ENCODE measurements around the gene PDIA6.
"Not testable (repeated sequence)": the region's sequence is repeated elsewhere in the genome, so short reads cannot be mapped to it uniquely, and the experiment has no call there.

Gene PDIA6

DNA sequence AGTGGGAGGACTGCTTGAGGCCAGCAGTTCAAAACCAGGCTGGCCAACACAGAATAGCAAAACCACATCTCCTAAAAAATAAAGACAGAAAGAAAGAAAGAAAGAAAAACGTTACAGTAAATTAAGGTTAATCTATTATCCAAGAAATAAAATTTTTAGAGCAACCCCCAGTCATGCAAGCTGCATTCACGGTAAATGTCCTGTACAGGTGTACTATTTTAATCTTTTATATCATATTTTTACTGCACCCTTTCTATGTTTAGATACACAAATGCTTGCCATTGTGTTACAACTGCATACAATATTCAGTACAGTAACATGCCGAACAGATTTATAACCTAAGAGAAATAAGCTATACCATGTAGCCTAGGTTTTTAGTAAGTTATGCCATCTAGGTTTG lies 6.0 kb downstream of the PDIA6 start:
- DNase-seq = no peak

DNA sequence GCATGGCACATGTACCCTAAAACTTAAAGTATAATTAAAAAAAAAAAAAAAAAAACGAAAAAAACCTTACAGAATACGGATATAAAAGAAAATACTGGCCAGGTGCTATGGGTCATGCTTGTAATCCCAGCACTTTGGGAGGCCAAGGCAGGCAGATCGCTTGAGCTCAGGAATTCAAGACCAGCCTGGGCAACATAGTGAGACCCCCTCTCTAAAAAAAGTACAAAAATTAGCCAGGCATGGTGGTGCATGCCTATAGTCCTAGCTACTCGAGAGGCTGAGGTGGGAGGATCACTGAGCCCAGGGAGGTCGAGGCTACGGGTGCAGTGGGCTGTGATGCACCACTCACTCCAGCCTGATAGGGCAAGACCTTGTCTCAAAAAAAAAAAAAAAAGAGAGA lies 6.6 kb downstream of the PDIA6 start:
- DNase-seq = not testable (repeated sequence)

DNA sequence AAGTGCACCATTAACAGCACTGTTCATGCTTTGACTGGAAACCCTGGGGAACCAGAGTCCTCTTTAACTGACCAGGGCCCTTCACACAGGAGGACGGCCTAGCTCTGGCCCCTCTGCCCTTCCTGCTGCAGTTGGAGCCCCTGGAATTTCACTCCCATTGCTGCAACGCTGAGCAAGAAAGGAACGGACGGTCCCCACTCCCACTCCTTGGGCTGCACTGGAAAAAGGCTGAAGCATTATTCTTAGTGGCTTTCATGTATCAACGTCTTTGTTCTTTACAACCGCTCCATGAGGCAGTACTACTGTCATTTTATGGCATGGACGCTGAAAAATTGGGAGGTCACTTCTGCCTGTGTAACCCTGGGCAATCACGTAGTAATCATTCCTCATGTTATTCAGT lies 9.9 kb downstream of the PDIA6 start:
- DNase-seq = no peak

DNA sequence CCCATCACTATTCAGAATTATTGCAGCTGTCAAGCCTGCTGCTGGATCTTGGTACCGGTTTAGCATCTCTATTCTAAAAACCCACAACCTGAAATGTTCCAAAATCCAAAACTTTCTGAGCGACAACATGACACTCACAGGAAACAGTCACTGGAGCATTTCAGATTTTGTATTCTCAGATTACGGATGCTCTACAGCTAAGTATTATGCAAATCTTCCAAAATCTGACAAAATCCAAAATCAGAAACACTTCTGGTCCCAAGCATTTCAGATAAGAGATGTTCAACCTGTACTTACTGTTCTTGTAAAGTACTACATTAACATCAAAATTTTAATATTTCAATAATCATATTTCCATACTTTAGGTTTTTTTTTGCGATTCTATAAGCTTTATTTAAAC lies 12.4 kb downstream of the PDIA6 start:
- no peak for DNase-seq

DNA sequence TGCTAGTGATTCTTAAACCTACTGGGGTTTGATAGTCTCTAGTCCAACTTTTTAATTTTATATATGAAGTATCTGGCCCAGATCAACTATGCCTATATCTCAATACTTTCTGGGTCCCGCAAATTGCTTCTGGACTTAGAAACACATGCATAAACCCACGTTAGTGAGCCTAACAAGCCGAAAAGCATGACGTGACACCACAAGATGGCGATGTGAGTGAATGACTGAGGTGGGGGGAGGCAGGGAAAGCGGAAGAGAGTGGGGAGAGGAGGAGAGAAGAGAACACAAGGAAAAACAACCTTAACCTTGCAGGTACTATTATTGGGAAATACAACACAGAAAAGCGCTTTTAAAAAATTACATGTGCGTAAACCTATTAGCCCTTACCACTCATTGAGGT lies 13.8 kb downstream of the PDIA6 start:
- DNase-seq = peak; percentile 23

DNA sequence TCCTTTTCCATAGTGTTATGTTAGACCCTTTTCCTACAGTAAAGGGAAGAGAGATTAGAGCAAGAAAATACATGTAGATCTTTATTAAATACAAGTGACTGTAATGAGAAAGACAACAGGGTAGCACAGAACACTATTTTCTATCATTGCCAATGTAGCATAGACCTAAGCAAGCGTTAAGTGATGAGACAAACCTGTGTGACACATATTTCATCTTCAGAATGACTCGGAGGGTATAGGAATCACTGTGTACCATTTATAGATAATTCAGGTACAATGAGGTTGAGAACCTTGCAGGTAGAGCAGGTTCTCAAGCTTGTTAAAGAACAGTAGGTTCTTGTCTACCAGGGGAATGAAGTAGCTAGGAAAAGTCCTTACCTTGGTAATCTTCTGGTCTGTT lies 15.9 kb downstream of the PDIA6 start:
- no peak for DNase-seq

DNA sequence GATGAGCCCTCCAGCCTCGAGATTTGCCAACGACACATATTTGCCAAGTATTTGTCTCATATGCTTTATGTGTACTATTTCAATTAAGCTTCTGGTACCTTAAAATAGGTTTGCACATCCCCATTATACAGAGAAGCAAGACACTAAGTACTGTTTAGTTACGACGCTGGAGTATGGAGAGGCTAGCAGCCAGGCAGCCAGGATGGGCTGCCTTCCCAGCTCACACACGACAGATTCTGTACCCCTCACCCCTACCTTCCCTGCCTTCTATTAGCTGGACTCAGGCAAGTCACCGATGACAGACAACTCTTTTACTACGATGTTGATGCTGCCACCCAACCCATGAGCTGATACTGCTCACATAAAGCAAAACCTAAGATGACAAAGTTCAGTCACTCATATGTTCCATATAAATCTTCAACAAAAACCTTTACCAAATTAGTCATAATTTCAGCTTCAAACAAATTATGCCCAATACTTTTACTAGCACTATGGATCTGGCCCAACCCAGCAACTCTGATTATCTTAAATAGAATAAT lies 17.0 kb downstream of the PDIA6 start:
- DNase-seq = no peak

DNA sequence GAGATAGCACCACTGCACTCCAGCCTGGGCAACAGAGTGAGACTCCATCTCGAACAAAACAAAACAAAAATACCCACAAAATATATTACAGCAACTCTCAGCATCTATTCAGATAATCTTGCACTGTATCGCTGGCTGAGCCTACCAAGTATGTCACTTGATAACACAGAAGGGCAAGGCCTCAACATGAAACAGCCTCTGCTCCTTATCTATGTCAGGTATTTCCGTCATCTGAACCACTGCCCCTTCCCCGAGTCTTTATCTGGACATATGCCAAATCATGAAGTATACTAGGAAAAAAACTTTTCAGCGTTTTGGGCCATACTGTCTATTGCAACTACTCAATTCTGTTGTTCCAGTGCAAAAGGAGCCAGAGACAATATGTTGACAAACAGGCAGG lies 17.7 kb downstream of the PDIA6 start:
- no peak for DNase-seq

DNA sequence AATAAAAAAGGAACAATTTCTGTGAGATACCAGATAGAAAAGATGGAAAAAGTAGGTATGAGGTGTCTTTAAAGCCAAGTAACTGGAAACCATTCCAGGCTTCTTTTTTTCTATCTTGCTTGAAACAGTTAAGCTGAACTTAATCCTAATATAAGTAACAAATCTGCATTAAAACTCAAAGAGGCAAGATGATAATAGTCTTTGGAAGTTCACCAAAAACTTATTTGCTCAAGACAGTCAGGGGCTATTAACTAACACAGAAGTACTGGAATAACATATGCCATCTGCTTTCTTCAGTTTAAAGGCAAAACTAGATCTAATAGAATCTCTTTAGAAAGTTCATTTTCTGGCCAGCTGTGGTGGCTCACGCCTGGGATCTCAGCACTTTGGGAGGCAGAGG lies 18.8 kb downstream of the PDIA6 start:
- DNase-seq = no peak

DNA sequence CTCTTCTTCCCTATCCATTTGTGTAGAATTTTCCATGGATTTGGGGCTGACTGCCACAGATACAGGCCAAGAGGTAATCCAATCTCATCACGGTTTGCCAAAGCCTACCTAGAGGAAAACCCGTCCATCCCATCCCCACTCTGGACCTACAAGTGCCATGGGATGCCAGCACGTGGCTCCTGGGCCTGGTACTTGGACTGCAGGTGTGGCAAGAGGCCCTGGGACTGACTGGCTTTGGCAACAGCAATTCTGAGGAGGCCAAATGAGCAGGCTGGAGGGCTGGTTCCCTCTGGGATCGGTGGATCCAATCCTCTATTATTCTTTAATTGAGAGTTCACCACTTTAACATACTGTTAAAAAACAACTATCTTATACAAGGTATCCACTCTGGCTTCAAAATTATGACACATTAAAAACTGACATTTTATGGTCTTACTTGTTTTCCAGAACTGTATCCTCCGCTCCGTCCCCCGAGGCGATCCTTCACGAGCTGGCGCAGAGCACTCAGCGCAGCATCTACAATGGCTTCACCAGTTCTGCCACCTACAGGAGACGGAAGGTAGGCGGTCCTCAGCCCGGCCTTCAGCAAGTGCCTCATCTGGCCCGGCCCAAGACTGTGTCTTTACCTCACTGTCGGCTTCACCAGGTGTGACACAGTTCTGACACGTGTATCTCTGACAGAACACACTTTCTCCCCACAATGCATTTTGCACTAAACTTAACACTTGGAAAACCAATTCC lies 19.8 kb downstream of the PDIA6 start:
- no peak for DNase-seq

DNA sequence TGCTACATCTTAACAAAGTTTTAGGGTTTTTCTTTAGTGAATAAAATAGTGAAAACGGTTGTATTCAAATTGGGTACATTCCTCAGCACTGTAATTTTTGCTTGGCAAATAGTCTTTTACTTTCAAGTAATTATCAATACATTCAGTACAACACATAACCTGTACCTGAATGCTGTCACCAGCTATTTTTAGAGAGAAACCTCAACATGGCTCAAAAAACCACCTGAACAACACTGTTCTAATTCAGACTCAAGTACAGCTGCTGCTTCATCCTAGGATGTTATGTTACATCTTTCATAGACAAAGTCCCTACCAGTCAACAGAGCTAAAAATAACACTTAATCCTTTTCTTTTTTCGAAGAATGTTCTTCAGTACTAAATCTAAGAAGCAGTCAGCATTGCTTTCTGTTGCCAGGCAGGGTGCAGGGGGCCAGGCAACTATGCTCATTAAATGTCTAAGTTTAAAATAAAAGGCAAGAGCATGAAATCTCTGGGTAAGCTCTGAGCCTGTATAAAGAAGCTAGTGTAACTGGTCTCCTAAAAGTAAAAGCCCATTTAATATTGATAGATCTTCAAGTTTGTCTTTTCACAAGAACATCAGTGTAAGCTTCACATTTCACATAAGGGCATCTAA lies 20.5 kb downstream of the PDIA6 start:
- no peak for DNase-seq

DNA sequence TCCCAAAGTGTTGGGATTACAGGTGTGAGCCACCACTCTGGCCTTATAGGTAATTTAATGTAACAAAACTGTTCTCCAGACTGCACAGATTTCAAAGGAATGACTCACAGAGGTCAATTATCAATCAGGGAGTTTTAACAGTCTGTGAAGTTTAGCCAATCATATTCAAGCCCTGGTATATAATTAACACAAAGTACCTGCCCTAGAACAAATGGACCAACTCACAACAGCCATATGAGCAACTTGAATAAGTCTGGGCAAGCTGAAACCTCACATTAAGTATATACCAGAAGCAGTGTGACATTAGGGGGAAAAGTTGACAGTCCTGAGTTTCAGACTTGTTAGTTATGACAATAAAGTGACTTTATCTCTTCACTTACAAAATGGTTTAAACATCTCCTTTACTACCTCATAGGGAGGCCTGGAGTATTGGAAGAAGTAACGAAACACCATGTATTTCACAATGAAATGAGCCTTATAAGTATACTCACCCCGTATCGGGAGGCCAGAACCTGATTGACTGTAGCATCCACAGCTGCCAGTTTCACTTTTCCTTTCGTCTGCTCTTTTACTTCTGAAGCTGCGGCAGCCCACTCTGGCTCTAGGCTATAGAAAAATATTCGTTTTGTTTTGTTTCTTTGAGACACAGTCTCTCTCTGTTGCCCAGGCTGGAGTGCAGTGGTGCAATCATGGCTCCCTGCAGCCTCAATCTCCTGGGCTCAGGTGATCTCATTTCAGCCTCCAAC lies 22.2 kb downstream of the PDIA6 start:
- no peak for DNase-seq

DNA sequence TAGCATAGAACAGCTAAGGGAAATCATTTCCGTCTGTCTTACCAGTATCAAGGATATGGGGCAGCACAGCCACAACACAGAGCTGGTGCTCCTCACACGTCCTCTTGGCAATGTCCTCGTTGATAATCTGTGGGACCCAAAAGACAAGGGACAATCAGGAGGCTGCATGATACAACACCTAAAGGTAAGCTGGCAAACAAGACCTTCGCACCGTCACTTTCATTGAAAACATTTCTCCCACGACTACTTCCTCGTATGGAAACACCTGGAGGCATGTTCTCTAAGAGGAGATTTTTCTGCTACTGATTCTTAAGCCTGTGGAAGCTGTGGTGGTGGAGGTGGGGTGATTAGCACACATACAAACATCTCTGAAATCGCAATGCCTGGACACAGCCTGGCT lies 23.7 kb downstream of the PDIA6 start:
- no peak for DNase-seq

DNA sequence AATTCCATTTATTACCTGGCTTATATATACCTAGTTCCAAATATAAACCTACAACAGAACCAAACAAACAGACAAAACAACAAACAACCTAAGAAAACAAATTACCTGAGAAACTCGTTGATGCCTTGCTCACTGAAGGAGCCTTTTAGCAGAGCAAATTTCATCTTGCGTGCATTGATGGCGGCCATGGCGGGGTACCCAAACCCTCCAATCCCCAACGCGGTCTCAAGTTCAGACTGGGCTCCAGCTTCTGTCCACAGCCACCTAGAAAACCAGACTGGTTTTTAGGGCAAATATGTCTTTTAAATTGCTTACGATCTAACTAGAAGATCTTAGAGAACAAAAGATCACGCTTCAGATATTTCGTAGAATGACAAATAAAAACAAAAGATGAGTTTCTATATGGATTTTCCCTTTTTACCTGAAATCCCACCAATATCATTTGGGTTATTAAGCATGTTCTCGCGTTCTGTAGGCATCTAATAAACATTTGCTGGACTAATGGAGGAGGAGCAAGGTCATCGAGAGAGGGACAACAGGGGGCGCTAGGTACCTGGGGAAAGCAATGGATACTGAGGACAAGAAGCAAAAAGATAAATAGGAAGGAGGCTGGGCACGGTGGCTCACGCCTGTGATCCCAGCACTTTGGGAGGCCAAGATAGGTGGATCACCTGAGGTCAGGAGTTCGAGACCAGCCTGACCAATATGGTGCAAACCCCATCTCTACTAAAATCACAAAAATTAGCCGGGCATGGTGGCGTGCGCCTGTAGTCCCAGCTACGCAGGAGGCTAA lies 25.2 kb downstream of the PDIA6 start:
- DNase-seq = peak; percentile 75

DNA sequence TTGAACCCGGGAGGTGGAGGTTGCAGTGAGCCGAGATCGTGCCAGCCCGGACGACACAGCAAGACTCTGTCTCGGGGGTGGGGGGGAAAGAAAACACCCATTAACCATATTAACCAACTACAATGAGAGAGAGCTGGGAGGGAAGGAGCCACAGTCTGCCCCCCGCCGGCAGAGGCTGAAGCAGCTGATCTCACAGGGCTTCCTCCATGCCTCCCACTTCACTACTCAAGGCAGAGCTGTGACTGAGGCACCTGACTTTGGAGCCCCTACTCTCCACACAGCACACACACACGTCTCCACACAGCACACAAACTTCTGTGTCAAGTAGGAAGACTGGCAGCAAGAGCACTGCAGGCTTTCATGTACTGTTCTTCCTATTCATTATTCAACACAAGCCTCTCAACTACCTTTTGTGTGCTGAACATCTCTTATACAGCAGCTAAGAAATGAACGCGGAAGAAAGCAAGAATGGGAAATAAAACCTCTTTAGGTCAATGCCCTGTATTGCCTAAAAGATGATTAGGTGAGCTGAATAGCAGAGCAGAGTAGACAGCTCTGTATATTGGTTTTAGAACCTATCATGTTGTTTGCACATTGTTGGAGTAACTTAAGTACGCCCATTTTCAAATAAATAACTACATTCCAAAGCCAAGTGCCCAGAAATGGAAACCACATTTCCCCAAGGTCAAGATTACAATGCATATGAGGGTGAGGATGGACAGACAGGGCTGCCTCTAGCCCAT lies 26.2 kb downstream of the PDIA6 start:
- DNase-seq = no peak

DNA sequence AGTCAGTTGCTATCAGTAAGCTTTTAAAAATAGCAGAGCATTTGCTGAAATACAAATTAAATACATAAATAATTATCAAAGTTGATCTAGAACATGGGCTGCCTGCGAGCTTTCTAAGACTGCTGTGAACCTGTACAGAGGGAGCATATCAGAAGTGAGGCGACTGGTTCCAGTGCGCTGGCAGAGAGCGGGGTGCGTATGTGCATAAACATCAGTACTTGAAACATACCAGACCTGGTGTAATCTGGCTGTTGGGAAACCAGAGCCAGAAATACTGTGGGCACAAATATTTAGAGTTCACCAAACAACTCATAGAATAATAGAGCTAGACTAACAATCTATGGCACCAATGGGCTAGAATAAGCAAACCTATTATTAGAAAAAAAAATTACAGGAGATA lies 27.3 kb downstream of the PDIA6 start:
- no peak for DNase-seq

DNA sequence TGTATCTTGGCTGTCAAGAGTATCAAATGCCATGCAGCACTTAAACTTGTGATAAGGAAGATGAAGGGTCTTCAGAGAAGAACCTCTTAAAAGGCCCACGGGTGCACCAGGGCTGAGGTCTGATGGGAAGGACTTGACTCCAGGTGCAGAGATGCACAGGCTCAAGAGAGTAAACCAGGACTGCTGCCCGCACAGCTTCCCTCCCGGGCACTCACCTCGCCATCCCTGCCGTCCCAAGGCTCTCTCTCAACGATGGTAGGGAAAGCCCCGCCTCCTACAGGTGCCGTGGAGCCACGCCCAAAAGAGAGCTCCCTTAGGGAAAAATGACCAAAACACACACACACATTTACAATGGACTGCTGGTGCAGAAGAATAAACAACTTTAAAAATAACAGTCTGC lies 27.9 kb downstream of the PDIA6 start:
- DNase-seq = no peak

DNA sequence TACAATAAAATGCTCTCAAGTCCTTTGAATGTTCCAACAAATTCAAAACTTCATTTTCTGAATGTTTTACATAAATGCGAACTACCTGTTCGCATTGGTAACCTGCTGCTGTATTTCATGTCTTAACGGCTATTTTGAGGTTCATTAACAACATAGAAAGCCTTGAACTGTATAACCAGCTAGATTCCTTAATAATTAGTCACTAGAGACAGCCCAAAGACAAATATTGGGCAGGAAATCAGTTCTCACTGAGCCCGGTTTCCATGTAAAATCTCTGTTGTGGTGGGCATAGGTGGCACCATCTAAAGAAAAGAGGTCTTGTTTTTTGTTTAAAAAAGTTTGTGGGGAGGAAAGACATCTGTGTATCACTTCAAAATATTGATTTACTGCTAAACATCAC lies 29.2 kb downstream of the PDIA6 start:
- DNase-seq = no peak

DNA sequence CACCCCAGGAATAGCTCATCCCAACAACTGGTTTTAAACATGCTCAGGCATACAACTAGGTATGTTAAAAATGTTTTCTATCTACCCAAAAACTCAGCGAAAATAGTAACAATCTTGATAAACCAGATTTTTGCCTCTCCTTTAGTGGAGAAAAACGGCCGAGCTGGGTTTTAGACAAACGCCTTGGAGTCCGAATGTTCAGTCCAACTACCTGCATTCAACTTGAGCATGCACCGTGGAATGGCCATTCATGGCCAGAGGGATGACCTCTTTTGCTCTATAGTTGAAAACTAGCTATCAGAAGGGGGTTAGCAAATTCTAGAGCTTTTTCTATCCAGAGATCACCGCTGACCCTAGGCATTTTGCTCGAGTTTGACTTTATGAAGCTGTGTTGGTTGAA lies 30.8 kb downstream of the PDIA6 start:
- no peak for DNase-seq

DNA sequence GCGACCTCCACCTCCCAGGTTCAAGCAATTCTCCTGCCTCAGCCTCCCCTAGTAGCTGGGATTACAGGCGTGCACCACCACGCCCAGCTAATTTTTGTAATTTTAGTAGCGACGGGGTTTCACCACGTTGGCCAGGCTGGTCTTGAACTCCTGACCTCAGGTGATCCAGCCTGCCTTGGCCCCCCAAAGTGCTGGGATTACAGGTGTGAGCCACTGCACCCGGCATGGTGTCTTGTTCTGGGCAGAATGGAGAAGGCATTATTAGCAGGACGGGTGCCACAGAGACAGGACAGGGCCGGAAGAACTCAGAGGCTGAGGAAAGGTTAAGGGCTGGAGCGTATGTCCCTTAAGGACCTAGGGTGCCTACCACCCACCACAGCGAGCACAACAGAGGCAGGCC lies 31.8 kb downstream of the PDIA6 start:
- DNase-seq = not testable (repeated sequence)

DNA sequence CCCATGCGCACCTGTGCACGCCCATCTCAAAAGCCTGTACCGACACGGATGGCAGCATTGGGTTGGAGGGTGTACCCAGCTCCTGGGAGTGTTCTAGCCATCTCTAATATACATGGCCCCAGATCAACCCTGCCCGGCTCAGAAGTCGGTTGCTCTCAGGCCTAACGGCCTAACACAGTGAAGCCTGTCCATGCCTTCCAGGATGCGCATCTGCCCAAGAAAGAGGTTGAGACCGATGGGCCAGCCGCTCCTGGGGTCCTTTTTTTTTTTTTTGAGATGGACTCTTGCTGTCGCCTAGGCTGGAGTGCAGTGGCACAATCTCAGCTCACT lies 32.1 kb downstream of the PDIA6 start:
- DNase-seq = no peak

DNA sequence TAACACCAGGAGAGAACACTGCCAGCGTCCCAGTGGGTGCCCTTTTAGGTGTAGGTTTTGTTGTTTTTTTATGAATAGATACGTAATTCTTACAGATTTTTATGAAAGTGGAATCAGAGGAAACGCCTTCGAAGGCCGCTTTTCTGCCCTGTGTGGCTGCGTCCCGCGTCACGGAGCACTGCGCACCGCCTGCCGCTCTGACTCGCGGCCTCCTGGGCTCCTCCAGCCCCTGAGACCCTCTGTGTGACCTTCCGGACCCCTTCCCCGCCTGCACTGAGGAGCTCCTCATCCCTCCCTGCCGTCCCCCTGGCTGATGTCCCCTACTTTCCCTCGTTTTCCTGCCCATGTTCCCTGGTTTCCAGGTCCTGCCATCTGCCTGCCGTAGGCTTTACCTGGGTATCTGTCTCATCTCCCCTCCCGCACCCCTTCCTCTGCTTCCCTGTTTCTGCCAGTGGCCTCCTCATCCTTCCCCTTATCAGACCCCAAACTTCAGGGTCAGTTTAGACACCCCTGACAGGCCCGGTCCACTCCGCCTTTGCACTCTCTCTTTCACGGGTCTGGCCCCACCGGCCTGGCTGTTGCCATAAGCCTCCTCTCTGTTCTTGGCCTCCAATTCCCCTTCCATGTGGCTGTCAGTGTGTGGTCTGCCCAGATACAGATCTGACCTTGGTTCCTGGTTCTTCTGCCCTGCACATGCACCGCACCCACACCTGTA lies 32.7 kb downstream of the PDIA6 start:
- DNase-seq = no peak
